KOPT-K1 (cell line): Measurements from ENCODE around the gene ATXN10.
"Not testable (repeated sequence)": the region's sequence is repeated elsewhere in the genome, so short reads cannot be mapped to it uniquely, and the experiment has no call there.

ENCODE experiments used
- H3K27ac ChIP-seq: fragments of 200-600 bp; sonication (generic); 2 replicates; pipeline ENCODE4 v1.5.1; 2016; ENCODE audit warnings: antibody characterized with exemption, mild to moderate bottlenecking, low read depth, low read length; ENCODE audit not compliant: poor library complexity, severe bottlenecking
- H3K36me3 ChIP-seq: fragments of 200-600 bp; sonication (generic); 2 replicates; pipeline ENCODE4 v1.5.1; 2017; ENCODE audit warnings: antibody characterized with exemption, mild to moderate bottlenecking, low read length, moderate library complexity; ENCODE audit not compliant: insufficient read depth
- H3K9me3 ChIP-seq: fragments of 200-600 bp; sonication (generic); 2 replicates; pipeline ENCODE4 v1.5.1; 2017; ENCODE audit warnings: antibody characterized with exemption, low read length, mild to moderate bottlenecking; ENCODE audit not compliant: insufficient read depth, poor library complexity, severe bottlenecking

The ATXN10 gene

DNA sequence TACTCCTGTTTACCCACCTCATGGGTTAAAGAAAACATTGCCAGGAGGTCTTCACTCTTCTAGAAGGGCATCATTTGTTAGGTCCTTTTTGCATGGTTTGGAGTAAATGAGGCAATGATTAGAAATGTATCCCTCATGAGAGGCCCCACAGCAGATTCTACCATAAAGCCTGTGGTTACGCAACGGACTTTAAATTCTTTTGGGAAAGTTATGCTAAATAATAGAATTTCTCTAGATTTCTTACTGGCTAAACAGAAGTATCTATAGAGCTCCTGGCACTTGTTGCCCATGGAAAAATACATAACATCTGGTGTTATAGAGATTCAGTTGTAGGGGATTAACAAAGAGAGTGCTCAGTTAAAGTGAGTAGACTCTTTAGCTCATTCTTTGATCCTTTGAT lies 15.1 kb upstream of the ATXN10 start:
- Histone ChIP-seq H3K36me3 (no peaks in the 10 kb centered on the region), H3K27ac (no peak overlapping the region), H3K9me3 (no peaks in the 10 kb centered on the region)

DNA sequence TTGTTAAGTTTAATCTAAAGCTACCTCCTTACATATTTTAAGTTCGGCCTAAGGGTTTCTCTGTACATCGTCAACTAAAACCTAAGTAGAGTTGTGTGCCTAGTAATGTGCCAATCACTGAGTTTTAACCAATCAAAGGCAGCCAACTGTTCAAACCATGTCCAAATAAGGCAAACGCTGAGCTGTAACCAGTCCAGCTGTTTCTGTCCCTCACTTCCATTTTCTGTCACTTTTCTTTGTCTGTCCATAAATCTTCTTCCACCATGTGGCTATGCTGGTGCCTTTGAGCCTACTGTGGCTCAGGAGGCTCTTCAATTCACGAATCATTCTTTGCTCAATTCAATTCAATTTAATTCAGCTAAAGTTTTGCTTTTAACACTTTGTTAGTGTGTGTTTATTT lies 13.9 kb upstream of the ATXN10 start:
- Histone ChIP-seq H3K9me3 (no peaks in the 10 kb centered on the region), H3K27ac (no peak overlapping the region)

DNA sequence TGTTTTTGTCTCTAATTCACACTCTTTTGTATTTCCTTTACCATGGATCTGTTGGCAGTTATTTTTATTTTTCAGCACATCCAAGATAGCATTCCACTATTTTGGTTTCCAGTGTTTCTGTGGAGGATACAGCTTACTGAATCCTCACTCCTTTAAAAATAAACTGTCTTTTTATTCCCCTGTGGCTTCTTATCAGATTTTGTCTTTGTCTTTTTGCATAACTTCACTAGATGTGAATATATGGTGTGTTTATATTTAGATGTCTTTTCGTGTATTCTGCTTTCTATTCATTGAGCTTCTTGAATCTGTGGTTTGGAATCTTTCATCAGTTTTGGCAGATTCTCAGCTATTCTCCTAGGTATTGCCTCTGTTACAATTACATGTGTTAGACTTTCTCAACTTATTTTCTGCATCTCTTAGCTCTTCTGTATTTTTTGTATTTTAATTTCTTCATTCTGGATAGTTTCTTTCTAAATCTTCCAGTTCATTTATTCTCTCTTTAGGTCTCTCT lies 7.4 kb upstream of the ATXN10 start:
- Histone ChIP-seq H3K9me3 (no peaks in the 10 kb centered on the region), H3K27ac (no peak overlapping the region), H3K36me3 (no peaks in the 10 kb centered on the region)

More for the DNA sequence above, 13.9 kb upstream of the ATXN10 start:
- no peaks in the 10 kb centered on the region for H3K36me3 ChIP-seq

DNA sequence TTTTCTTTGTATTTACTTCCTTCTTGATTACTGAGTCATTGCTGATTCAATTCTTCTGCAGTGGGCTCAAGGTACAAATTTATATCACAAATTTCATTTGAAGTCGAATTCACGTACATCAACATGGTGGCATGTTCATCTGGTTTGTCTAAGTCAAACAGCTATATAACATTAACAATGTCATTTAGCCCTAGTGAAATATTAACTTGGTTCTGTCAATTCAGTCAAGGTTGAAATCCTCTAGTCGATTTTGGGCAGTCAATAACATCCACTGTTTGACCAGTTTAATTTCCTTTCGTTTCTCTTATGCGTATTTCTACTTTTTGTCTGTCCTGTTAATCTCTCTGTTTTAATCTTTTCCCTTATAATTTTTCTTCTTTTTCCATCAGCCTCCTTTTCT lies 4.1 kb upstream of the ATXN10 start:
- H3K36me3 ChIP-seq, result no peaks in the 10 kb centered on the region
- H3K27ac ChIP-seq, result no peak overlapping the region
- H3K9me3 ChIP-seq, result no peaks in the 10 kb centered on the region

DNA sequence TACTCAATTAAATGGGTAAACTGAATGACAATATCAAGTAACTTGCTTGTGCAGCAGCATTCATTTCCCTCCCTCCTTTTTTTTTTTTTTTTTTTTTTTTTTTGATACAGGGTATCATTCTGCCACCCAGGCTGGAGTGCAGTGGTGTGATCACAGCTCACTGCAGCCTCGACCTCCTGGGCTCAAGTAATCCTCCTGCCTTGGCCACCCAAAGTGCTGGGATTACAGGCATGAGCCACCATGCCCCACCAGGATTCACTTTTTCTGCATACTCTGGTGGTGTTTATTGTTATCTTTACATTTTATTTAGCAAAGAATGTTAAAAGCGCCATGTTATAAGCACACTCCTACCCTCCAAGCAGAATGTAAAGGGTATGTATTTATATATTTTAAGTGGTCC lies 1.3 kb upstream of the ATXN10 start:
- not testable (repeated sequence) for H3K36me3 ChIP-seq, H3K27ac ChIP-seq, H3K9me3 ChIP-seq

DNA sequence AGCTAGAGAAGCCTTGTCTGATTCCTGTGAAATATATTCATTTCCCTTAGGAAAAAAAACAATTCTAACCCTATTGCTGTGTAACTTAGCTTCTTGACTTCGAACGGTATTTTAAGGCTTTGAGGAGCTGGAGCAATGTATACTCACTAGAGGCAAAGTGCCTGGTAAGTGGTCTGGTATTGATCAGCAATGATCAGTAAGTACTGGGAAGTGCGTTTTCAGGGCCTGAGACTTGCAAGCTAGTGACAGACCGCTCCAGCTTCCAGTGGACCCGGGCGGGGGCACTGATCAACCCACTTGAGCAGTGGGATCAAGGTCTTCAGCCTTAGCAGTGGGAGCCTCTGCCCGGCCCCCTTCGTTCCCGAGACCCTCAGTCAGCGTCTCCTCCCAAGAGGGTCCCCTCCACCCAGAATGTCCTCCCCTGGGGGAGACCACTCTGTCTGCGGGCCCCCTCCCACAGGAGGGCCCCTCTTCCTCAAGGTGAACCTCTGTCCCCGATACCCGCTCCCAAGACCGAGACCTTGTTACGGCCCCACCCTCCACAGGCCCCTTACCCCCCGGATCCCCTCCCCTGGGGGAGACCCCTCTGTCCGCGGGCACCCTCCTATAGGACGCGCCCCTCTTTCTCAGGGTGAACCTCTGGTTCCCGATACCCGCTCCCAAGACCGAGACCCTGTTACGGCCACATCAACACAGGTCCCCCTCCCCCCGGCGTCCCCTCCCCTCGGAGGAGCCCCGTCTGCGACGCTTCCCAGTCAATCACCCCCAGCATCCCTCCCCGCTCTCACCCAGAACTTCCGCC lies 452 bp upstream of the ATXN10 start:
- Histone ChIP-seq H3K36me3 (peaks cover 3% of the 10 kb centered on the region; the same call in 1 of the 2 replicates), H3K9me3 (no peaks in the 10 kb centered on the region), H3K27ac (peak overlapping the region; percentile 83)

DNA sequence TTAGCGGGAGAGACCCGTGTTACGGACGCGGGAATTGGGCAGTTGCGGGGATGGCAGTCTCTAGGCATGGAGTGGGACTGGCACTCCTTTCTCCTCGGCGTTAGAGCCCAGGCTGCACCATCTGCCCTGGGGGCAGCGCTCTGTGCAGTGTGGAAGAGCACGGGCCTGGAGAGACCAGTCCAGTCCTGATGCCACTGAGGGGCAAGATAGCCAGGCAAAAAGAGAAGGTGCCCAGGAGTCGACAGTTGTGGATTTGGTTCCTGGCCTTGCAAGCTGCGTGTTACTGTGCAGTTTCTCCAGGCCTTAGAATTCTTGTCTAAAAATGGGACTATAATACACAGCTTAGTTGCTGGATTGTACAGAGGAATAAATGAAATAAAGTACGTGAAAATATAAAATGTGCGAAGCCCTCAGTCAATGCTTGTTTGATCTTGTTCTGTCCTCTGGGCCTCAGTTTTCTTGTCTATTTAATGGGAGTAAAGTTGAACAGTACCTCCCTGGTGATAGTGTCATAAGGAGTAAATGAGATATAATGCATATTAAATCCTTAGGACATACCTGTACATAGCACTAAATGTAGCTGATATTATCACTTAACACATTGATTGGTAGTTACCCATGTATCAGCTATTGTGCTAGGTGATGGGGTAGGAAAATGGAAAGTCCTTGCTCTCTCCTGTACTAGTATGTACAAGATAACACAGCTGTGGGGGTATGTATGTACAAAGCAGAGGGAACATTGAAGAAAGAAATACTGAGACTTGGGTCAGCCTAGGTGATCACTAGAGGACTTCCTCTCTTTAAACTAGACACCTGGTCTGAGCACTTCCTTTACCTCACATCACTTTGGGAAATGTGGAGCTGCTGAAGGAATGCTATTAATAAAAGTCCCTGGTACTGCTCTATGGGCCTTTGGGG lies 1.2 kb downstream of the ATXN10 start:
- Histone ChIP-seq H3K36me3 (peaks cover 10% of the 10 kb centered on the region), H3K27ac (peak overlapping the region; percentile 83), H3K9me3 (no peaks in the 10 kb centered on the region)

DNA sequence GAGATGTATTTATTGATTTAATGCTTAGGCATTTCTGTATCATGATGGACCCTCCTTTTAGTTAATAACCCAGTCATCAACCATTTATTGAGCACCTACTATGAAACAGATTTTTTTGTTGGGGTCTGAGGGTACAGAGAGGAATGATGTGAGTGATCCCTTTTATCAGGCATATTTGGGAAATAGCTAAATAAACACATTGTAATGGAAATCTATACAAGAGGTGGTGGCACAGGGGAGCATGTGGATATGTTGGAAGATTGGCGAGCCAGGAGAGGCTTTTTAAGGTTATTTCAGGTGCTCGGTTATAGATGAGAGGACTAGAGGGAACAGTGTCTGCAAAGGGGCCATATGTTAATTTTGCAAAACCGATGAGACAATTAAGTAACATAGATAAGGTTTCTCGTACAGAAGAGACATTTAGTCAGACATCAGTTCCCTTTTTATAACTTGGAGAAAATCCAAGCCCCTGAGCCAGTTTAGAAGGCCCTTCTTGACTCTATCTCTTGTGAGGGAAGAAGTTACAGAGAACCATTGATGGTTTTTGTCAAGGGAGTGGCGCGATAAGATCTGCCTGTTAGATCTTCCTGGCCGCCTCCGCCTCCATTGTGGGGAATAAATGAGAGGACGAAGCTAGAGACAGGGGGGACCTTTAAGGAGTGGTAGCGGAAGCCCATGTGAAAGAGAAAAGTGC lies 2.0 kb downstream of the ATXN10 start:
- H3K27ac ChIP-seq, result no peak overlapping the region
- H3K36me3 ChIP-seq, result peaks cover 13% of the 10 kb centered on the region
- no peaks in the 10 kb centered on the region for H3K9me3 ChIP-seq

DNA sequence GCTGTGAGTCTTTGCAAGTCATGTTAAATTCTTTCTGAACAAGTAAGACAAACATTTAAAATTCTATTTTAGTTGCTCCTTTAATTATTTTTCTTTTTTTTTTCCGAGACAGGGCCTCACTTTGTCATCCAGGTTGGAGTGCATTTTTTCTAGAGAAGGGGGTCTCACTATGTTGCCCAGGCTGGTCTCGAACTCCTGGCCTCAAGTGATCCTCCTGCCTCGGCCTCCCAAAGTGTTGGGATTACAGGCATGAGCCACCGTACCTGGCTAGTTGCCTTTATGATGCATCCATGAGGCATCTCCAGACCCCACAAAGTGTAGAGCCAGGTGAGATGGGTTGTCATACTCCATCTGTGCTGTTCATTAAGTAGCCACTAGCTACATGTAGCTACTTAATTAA lies 4.4 kb downstream of the ATXN10 start:
- H3K27ac ChIP-seq, result no peak overlapping the region
- no peaks in the 10 kb centered on the region for H3K9me3 ChIP-seq
- H3K36me3 ChIP-seq, result peaks cover 13% of the 10 kb centered on the region

DNA sequence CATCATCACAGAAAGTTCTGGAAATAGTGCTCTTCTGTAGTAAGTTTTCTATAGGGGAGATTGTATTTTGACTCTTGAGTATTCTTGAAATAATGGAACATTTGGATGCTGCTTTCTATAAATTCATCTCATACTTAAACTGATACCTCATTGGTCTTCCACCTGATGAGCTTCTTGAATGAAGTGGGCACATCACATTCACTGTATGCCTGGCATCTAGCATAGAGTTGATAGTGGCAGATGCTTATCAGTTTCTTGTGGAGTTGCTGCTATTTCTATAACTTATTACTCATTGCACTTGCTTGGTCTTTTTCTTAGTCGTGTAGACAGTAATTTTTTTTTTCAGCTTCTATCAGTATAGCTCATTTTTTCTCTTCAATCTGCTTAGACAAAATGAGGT lies 5.4 kb downstream of the ATXN10 start:
- Histone ChIP-seq H3K36me3 (peaks cover 13% of the 10 kb centered on the region), H3K9me3 (no peaks in the 10 kb centered on the region), H3K27ac (no peak overlapping the region)

DNA sequence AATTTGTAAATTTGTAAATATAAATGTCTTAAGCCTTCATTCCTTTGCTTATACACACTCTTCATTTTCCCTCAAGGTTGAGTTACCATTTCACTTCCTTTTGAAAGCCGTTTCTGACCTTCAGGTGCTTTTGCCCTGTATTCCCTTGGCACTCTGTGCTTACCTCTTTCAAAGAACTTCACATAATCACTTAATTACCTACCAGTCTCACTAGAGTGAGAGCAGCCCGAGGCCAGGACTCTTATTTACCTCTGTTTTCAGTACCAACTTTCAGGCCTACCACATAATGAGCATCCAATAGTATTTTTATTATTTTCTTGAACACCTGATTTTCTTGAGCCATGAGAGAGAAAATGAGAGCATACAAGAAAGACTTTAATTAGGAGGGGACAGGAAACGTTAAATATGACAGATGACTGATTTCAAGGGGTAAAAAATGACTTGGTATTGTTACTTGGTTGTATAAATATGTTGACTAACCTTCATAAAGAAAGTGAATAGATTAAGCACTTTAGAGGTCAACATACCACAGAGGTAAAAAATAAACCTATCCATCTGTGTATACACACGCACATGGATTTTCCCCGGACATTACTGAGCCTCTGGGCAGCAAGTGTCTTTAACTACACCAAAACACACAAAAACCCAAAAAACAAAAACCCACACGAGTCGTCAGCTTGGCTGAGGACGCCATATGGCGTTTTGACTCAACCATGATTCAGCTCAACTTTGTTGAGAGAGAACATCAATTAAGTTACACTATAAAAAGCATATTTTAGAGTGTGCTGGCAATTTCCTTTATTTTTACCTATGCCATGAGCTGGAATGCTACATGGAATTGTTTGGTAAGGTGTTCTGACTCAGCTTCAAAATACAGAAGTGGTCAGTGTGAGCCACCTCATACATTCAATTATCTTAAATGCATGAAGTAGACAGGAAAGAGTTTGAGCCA lies 7.6 kb downstream of the ATXN10 start:
- no peaks in the 10 kb centered on the region for H3K9me3 ChIP-seq
- H3K36me3 ChIP-seq, result peaks cover 13% of the 10 kb centered on the region
- no peak overlapping the region for H3K27ac ChIP-seq

DNA sequence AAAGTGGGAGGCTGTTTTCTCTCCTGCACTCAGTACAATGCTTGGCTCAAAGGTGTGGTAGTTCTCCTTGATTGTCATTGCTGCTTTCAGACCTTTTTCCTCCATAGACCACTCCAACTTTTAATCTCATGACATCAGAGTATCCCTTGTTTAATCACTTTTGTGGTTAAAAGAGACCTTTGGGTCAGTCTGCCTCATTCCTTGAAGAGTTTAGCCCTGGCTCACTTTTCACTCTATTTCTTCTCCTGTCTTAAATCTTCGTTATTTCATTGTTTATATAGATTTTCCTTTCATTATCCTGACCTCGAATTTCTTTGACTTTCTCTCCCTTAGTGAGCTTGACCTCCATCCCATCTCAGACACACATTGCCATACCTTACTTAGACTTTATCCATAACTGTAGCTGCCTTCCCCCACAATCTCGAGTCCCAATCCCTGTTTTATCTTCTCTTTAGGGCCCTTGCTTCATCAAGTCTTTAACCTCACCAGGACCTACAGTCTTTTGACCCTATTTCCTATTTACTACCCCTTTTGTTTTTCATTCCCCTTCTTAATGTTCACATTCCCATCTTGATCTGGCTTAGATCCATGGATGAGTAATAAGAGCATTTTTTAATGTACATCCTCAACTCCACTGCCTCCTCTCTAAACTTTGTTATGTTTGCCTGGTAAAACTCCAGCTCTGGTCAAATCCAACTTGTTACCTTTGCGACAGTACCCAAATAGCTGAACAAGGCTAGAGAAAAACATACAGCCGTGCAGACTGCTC lies 9.5 kb downstream of the ATXN10 start:
- H3K36me3 ChIP-seq, result peaks cover 10% of the 10 kb centered on the region
- H3K27ac ChIP-seq, result no peak overlapping the region
- H3K9me3 ChIP-seq, result no peaks in the 10 kb centered on the region

DNA sequence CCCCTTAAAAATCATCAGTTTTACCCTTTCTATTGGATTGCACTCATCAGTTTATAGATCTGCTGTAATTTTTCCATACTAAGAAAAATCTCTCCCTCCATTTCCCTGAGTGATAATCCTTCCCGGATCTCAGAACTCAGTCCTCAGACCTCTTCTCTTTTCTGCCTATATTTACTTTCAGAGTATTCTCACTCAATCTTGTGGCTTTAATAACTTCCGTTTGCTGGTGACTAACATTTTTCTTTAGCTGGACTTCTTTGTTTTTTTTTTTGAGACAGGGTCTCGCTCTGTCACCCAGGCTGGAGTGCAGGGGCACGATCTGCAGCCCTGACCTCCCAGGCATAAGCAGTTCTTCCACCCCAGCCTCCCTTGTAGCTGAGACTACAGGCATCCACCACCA lies 10.4 kb downstream of the ATXN10 start:
- H3K36me3 ChIP-seq, result peaks cover 4% of the 10 kb centered on the region; the same call in 1 of the 2 replicates
- H3K9me3 ChIP-seq, result no peaks in the 10 kb centered on the region
- no peak overlapping the region for H3K27ac ChIP-seq
